HG03095 (cell line): ENCODE measurements around the gene EHBP1L1.

ENCODE experiments used
- ATAC-seq: cut with Tn5 transposase; IDR thresholded peaks from one replicate; pipeline ENCODE4 v1.9.1; 2021; ENCODE audit warnings: moderate library complexity; ENCODE audit not compliant: unreplicated experiment

The EHBP1L1 gene

DNA sequence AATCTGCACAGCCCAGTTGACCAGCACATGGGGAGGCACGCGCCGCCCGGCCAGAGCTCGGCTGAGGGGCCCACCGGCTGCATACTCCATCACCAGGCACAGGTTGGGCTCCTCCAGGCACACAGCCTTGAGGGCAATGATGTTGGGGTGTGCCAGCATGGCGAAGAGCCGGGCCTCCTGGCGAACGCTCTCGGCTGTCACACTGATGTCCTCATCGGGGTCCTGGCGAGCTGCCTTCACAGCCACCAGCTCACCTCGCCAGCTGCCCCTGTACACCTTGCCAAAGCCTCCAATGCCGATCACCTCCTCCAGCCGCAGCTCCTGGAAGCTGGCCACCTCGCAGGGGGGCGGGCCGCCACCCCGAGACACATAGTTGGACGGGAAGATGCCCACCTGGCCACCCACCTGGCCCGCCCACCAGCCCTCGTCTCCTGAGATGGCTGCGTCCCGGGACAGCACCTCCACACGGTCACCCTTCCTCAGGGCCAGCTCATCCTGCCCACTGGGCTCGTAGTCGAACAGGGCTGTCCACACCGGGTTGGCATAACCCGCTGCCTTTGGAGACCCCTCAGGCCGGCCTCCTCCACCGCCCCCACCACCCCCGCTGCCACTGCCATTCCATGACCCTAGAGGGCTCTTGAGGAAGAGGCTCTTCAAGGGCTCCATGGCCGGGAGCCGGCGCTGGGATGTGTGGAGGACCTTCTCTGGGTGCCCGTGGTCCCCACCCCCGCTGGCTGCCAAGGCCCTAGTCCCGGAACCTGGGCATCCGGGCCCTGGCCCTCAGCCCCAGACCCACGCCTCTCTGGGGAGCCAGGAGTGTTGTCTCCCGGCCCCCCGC, 37.5 kb downstream of the EHBP1L1 start:
- ATAC-seq, result no peak

DNA sequence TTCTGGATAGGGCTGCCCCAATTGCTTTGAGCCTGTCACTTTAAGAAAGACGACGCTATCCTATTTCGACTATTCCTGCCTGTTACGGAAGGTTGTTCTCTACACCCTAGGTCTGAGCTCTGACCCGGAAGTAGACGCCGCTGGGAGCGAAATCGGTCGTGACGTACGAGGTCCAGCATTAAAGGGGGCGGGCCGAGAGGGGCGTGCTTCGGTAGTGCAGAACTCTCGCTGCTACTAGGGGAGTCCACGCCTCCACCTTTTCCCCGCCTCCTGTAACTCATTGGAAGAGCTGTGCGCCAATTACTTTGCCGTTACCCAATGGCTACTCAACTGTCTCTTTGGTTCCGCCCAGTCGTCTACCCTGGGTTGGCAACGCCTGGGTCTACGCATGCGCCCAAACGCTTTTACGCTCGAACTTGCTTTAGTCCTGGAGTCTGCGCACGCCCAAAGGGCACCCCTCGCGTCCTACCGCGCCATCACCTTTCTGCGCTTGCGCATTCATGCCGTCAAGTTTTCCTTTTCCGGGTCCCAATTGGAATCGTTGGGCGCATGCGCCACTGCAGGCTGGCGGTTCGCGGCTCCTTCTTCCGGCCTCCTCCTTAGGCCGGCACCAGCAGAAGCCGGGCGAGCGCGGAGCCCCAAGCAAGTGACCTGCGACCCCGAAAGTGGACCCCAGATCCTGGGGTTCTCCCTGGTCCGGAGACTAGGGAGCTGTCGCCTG, 39.5 kb downstream of the EHBP1L1 start, which contains the start of gene PCNX3:
PCNX3 (plus strand) TSS at position 548 of the 721 bp plus-strand sequence. CDS start 536 bp downstream, outside the sequence.
- peak; percentile 59 for ATAC-seq

GRCh38 chr11:65615950-65616574, 40.2 kb downstream of the EHBP1L1 start:
- ATAC-seq, result no peak

- ATAC-seq, result no peak
Observed at GRCh38 chr11:65616575-65617001, 40.7 kb downstream of the EHBP1L1 start.

DNA sequence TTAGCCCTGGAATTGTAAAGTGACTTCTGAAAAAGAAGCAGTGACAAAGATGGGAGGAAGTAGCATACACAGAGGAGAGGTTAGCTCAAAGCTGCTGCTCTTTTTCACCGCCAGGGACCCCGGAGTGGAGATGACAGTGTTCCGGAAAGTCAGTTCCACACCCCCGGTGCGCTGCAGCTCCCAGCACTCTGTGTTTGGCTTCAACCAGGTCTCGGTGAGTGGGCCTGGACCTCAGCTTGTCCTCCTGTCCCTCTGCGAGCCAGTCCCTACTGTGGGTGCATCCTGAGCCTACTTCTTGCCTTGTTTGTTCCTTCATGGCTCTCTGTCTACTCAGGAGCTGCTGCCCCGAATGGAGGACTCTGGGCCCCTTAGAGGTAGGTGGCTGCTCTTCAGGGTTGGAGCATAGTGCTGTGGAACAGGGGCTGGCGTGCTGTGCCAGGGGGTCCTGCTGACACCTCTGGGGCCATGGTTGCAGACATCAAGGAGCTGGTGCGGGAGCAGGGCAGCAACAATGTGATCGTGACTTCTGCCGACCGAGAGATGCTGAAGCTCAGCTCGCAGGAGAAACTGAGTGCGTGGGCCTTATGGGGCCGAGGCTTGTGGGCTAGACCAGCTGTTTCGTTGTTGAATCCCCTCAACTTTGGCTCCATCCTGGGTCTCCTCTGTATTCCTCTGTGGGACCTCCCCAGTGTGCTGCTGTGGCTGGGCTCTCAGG, 41.4 kb downstream of the EHBP1L1 start:
- ATAC-seq, result no peak

DNA sequence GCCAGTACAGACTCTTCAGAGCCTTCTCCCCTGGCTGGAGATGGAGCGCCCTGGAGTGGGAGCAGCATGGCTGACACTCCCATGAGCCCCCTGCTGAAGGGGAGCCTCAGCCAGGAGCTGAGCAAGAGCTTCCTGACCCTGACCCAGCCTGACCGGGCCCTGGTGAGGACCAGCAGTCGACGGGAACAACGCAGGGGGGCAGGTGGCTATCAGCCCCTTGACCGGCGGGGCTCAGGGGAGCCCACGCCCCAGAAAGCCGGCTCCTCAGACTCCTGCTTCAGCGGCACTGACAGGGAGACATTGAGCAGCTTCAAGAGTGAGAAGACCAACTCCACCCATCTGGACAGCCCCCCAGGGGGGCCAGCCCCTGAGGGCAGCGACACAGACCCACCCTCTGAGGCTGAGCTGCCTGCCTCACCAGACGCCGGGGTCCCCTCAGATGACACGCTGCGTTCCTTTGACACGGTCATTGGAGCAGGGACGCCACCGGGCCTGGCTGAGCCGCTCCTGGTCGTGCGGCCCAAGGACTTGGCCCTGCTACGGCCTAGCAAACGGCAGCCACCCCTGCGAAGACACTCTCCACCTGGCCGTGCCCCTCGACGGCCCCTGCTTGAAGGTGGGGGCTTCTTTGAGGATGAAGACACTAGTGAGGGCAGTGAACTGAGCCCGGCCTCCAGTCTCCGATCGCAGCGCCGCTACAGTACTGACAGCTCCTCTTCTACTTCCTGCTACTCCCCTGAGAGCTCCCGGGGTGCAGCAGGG, 42.3 kb downstream of the EHBP1L1 start:
- ATAC-seq, result no peak

- no peak for ATAC-seq
Observed at GRCh38 chr11:65618763-65619162, 42.9 kb downstream of the EHBP1L1 start.

- ATAC-seq, result no peak
Observed at GRCh38 chr11:65619281-65619928, 43.6 kb downstream of the EHBP1L1 start.

- ATAC-seq, result no peak
Observed at GRCh38 chr11:65620666-65621065, 44.8 kb downstream of the EHBP1L1 start.

DNA sequence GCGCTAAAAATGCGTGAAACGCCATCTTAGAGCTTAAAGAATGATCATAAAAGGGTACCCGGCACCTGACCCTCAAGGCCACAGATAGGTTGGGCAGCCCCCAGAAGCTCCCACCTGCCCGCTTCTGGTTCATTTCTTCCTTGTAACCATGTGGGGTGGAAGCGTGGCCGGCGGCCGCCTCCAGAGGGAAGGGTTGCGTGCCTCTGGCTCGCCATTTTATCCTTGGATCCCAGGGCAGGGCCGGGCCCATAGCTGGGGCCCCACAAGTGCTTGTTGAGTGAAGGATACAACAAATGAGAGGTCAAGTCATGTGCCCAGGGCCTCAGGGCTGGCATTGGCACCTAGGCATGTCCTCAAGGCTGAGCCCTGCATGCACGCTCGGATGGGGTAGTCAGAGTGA, 45.6 kb downstream of the EHBP1L1 start:
- ATAC-seq, result no peak

- ATAC-seq, result no peak
Observed at GRCh38 chr11:65622011-65622410, 46.2 kb downstream of the EHBP1L1 start.

GRCh38 chr11:65623177-65623576, 47.3 kb downstream of the EHBP1L1 start:
- ATAC-seq, result no peak

DNA sequence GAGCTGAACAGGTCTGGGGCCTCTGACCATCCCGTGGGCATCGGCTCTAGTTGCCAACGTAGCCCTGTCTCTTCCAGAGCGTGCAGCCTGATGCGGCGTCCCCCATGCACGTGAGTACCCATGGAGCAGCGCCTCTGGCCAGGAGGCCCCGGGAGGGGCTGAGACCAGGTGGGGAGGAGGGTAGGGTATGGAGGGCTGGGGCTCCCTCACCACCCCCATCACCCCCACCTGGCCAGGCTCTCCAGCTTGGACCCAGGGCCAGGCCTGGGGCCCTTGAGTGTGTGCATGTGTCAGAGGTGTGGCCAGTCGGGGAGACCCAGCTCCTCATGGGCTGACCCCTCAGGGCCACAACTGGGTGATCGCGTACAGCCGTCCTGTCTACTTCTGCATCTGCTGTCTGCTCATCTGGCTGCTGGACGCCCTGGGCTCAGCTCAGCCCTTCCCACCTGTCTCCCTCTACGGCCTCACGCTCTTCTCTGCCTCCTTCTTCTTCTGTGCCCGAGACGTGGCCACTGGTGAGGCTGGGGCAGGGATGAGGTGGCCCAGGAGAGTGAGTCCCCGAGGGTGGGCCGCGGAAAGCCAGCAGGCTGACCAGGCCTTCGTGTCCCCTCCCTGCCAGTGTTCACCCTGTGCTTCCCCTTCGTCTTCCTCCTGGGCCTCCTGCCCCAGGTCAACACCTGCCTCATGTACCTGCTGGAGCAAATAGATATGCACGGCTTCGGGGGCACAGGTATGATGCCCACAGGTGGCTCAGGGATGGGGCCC, 48.2 kb downstream of the EHBP1L1 start:
- no peak for ATAC-seq

DNA sequence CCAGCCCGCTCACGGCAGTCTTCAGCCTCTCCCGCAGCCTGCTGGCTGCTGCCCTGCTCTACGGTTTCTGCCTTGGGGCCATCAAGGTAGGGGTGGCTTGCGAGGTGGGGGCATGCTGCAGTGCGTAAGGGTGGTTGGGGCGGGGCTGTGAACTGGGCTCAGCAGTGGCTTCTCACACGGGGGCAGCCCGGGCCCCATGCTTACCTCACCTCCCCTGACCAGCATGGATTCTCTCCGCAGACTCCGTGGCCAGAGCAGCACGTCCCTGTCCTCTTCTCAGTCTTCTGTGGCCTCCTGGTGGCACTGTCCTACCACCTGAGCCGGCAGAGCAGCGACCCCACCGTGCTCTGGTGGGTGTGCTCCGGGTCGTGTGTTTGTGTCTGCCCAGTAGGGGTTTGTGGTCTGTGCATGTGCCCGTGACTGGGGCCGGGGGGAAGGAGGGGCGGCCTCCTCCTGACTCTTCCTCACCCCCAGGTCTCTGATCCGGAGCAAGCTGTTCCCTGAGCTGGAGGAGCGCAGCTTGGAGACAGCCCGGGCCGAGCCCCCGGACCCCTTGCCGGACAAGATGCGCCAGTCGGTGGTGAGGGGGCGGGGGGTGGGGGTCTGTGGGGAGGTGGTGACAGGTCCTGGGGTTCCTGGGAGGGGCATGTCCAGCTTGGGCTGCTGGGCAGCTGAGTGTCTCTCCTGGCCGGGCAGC, 49.2 kb downstream of the EHBP1L1 start:
- ATAC-seq, result no peak

DNA sequence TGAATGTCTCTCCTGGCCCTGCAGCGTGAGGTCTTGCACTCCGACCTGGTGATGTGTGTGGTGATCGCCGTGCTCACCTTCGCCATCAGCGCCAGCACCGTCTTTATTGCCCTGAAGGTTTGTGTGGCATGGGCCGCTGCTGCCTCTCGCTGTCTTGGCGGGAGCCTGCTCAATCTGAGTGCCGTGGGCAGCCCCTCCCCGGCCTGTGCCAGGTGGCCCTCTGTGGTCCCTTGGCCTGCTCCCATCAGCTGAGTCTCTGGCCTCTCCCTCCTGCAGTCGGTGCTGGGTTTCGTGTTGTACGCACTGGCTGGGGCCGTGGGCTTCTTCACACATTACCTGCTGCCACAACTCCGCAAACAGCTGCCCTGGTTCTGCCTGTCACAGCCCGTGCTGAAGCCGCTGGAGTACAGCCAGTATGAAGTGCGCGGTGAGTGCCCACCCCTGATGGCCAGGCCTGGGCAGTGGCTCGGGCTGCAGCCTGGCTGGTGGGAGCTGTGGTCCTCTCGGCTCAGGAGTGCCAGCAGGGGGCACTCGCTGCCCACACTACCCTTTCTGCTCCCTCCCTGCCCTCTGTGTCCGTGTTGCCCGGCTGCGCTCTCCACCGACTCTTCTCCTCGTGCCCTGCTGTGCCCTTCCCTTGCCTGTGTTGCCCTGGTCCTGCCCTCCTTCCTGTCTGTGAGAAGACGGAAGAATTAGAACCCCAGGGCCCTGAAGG, 49.9 kb downstream of the EHBP1L1 start:
- no peak for ATAC-seq

GRCh38 chr11:65627202-65627601, 51.3 kb downstream of the EHBP1L1 start:
- no peak for ATAC-seq

DNA sequence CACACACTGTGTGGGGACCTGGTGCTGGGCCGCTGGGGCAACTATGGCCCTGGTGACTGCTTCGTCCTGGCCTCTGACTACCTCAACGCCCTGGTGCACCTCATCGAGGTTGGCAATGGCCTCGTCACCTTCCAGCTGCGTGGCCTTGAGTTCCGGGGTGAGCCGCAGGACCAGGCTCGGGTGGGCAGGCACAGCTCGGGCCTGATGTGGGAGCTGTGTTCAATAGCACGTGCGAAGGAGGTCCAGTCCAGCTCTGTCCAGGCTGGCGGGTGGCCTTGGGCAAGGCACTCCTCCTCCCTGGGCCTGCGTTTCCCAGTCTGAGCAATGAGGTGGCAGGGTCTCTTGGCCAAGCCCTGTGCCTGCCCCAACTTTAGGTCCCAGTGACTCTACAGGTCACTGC, 53.7 kb downstream of the EHBP1L1 start:
- no peak for ATAC-seq

- no peak for ATAC-seq
Observed at GRCh38 chr11:65630215-65630614, 54.4 kb downstream of the EHBP1L1 start.
